Duodenal mucosa (tissue), 2 donors: Measurements from ENCODE around the gene BRD1.

Experiments used
- H3K27ac ChIP-seq: one replicate; pipeline ENCODE4 v1.7.0; 2013; ENCODE audit warnings: low read depth, low read length
- H3K27me3 ChIP-seq, 2 donors: one replicate each; pipeline ENCODE4 v1.7.0; 2013; ENCODE audit warnings: low read length in 2 of 2, control low read depth in 1 of 2; ENCODE audit not compliant: insufficient read depth in 2 of 2, control insufficient read depth in 1 of 2
- H3K36me3 ChIP-seq, 2 donors: one replicate each; pipeline ENCODE4 v1.7.0; 2013; ENCODE audit warnings: low read length in 2 of 2, control low read depth in 1 of 2; ENCODE audit not compliant: insufficient read depth in 2 of 2, control insufficient read depth in 1 of 2
- H3K4me1 ChIP-seq, 2 donors: one replicate each; pipeline ENCODE4 v1.7.0; 2013; ENCODE audit warnings: low read length in 2 of 2, control low read depth in 1 of 2; ENCODE audit not compliant: insufficient read depth in 2 of 2, control insufficient read depth in 1 of 2
- H3K4me3 ChIP-seq, 2 donors: one replicate each; pipeline ENCODE4 v1.7.0; 2013; ENCODE audit warnings: low read length in 2 of 2, low read depth in 1 of 2
- H3K9ac ChIP-seq, 2 donors: one replicate each; pipeline ENCODE4 v1.7.0; 2013; ENCODE audit warnings: low read length in 2 of 2, low read depth in 1 of 2
- H3K9me3 ChIP-seq, 2 donors: one replicate each; pipeline ENCODE4 v1.7.0; 2013; ENCODE audit warnings: low read length in 2 of 2, control low read depth in 1 of 2; ENCODE audit not compliant: control insufficient read depth in 1 of 2

Gene BRD1

GRCh38 chr22:49865156-49865555 is 37.5 kb upstream of the BRD1 start:
- no peak overlapping the region for H3K27ac ChIP-seq
- H3K4me1 ChIP-seq = no peaks in the 10 kb centered on the region
- H3K9me3 ChIP-seq = peaks cover 18 to 20% of the 10 kb centered on the region in 2 donors
- peaks cover 0 to 3% of the 10 kb centered on the region in 2 donors for H3K36me3 ChIP-seq
- H3K4me3 ChIP-seq = no peak overlapping the region
- H3K9ac ChIP-seq = no peak overlapping the region
- no peaks in the 10 kb centered on the region for H3K27me3 ChIP-seq

- Histone ChIP-seq H3K9ac (no peak overlapping the region), H3K4me1 (no peaks in the 10 kb centered on the region), H3K27ac (no peak overlapping the region), H3K4me3 (no peak overlapping the region), H3K27me3 (no peaks in the 10 kb centered on the region), H3K36me3 (peaks cover 0 to 3% of the 10 kb centered on the region in 2 donors), H3K9me3 (peaks cover 7 to 10% of the 10 kb centered on the region in 2 donors)
Observed at GRCh38 chr22:49863931-49864330, 36.3 kb upstream of the BRD1 start.

- Histone ChIP-seq H3K27ac (no peak overlapping the region), H3K36me3 (peaks cover 0 to 7% of the 10 kb centered on the region in 2 donors), H3K9me3 (peaks cover 7 to 10% of the 10 kb centered on the region in 2 donors)
Observed at GRCh38 chr22:49862496-49862776, 34.8 kb upstream of the BRD1 start.

GRCh38 chr22:49861642-49862495 is 34.2 kb upstream of the BRD1 start:
- Histone ChIP-seq H3K36me3 (peaks cover 0 to 4% of the 10 kb centered on the region in 2 donors), H3K27ac (no peak overlapping the region), H3K4me3 (no peak overlapping the region), H3K9ac (no peak overlapping the region), H3K27me3 (no peaks in the 10 kb centered on the region), H3K9me3 (peaks cover 7 to 10% of the 10 kb centered on the region in 2 donors), H3K4me1 (no peaks in the 10 kb centered on the region)

More at GRCh38 chr22:49862496-49862776, 34.8 kb upstream of the BRD1 start:
- H3K27me3 ChIP-seq = no peaks in the 10 kb centered on the region
- no peak overlapping the region for H3K4me3 ChIP-seq
- H3K4me1 ChIP-seq = no peaks in the 10 kb centered on the region
- H3K9ac ChIP-seq = no peak overlapping the region

GRCh38 chr22:49858827-49859226 is 31.2 kb upstream of the BRD1 start:
- Histone ChIP-seq H3K9ac (no peak overlapping the region), H3K4me1 (peaks cover 17 to 20% of the 10 kb centered on the region in 2 donors), H3K4me3 (no peak overlapping the region), H3K27me3 (no peaks in the 10 kb centered on the region), H3K27ac (no peak overlapping the region), H3K36me3 (peaks cover 0 to 4% of the 10 kb centered on the region in 2 donors), H3K9me3 (no peaks in the 10 kb centered on the region)

- H3K9ac ChIP-seq = no peak overlapping the region
- no peak overlapping the region for H3K4me3 ChIP-seq
- peaks cover 0 to 4% of the 10 kb centered on the region in 2 donors for H3K36me3 ChIP-seq
Observed at GRCh38 chr22:49856766-49857618, 29.3 kb upstream of the BRD1 start.

GRCh38 chr22:49856343-49856742 is 28.7 kb upstream of the BRD1 start:
- Histone ChIP-seq H3K27me3 (no peaks in the 10 kb centered on the region), H3K9me3 (no peaks in the 10 kb centered on the region), H3K9ac (no peak overlapping the region), H3K36me3 (peaks cover 0 to 4% of the 10 kb centered on the region in 2 donors), H3K27ac (no peak overlapping the region), H3K4me3 (no peak overlapping the region), H3K4me1 (peaks cover 20 to 21% of the 10 kb centered on the region in 2 donors)

More at GRCh38 chr22:49856766-49857618, 29.3 kb upstream of the BRD1 start:
- Histone ChIP-seq H3K27me3 (no peaks in the 10 kb centered on the region), H3K27ac (no peak overlapping the region), H3K9me3 (no peaks in the 10 kb centered on the region), H3K4me1 (peaks cover 17 to 20% of the 10 kb centered on the region in 2 donors)

GRCh38 chr22:49855251-49855911 is 27.7 kb upstream of the BRD1 start:
- H3K27me3 ChIP-seq = peaks cover 0 to 3% of the 10 kb centered on the region in 2 donors
- peaks cover 0 to 4% of the 10 kb centered on the region in 2 donors for H3K36me3 ChIP-seq
- peak overlapping the region; percentile 70 to 78 for H3K4me3 ChIP-seq
- H3K9me3 ChIP-seq = no peaks in the 10 kb centered on the region
- H3K4me1 ChIP-seq = peaks cover 20 to 23% of the 10 kb centered on the region in 2 donors
- H3K9ac ChIP-seq = peak overlapping the region; percentile 51 to 70
- no peak overlapping the region for H3K27ac ChIP-seq

- peak overlapping the region; percentile 51 to 70 for H3K9ac ChIP-seq
- H3K4me3 ChIP-seq = peak overlapping the region; percentile 70 to 78
Observed at GRCh38 chr22:49853981-49854831, 26.5 kb upstream of the BRD1 start.

More at GRCh38 chr22:49853981-49854831, 26.5 kb upstream of the BRD1 start:
- H3K36me3 ChIP-seq = peaks cover 0 to 4% of the 10 kb centered on the region in 2 donors
- H3K27me3 ChIP-seq = peaks cover 0 to 6% of the 10 kb centered on the region in 2 donors
- H3K4me1 ChIP-seq = peaks cover 20 to 23% of the 10 kb centered on the region in 2 donors
- H3K27ac ChIP-seq = no peak overlapping the region
- H3K9me3 ChIP-seq = no peaks in the 10 kb centered on the region
